ENCODE data around the gene TMEM129.

GRCh38 chr4:1737666-1738065 lies 16.5 kb upstream of the TMEM129 start:
- no peak for TF ChIP-seq CTCF (IDR thresholded peaks at IDR 0.05)
- no peak for TF ChIP-seq POLR2A (IDR thresholded peaks at IDR 0.05)
